Superior temporal gyrus (tissue), 1 donor: ENCODE measurements around the gene DPP6.
A peak's percentile ranks its signal among the peaks of the same experiment; 100 is the strongest.
"Not testable (repeated sequence)": the region's sequence is repeated elsewhere in the genome, so short reads cannot be mapped to it uniquely, and the experiment has no call there.

ENCODE experiments used
- DNase-seq: peaks from one replicate; pipeline ENCODE4 v3.0.0-alpha.2; 2016; ENCODE audit errors: extremely low spot score

DPP6 gene

DNA sequence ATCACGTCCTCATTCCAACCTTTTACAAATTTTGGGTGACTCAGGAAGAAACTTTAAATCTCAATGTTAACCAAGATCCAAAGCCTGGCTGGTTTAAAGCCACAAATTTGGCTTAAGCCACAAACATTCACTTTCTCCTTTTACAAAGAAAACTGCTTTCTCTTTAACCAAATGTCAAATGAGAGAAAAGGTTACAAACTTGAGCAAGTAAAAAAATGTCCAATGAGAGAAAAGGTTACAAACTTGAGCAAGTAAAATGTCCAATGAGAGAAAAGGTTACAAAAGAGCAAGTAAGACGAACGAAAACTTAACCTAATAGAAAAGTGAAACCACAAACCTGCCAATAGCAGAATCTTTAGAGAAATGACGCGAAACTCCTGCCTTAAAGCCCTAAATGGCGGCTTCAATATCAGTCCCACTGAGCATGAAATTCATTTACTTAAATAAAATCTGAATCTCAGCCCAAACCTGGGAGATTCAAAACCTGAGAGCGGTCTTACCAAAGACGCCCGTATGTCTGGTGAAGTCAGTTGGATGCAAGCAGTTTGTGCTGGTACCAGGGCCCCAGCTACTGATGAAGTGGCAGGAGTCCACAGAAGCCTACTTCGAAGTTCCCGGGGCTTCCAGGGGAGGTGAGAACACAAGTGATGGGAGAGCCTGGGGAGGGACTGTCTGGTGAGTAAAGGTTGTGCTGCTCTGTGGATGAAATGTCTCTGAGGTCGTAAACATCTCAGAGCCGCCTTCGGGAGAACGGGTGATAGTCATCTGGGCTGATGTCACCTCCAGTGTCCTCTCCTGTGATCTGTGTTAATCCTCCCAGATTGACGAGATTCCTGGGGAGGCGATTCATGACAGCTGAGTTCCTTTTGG, 876.2 kb downstream of the DPP6 start:
- peak; percentile 91 for DNase-seq

DNA sequence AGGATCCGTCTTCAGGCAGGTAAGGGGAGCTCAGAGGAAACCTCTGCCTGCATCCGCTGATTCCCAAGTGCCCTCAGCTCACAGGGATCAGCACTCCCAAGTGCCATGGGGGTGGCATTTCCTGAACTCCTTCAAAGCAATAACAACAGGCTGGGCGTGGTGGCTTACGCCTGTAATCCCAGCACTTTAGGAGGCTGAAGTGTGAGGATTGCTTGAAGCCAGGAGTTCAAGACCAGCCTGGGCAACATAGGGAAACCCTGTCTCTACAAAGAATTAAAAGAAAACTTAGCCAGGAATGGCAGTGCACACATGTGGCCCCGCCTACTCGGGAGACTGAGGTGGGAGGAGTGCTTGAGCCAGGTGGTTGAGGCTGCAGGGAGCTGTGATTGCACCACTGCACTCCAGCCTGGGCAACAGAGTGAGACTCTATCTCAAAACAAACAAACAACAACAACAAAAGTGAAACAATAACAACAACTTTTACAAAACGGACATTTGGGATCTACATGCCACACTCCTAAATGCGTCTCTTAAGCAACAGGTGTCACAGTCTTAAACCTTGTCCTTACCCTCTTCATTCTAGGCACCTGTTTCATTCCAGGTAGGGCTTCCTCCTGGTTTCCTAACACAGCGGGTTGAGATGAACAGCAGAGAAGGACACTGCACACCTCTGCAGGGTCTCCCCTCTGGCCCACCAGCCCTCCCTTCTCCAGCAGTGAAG, 877.0 kb downstream of the DPP6 start:
- DNase-seq, result no peak

- DNase-seq, result no peak
Measured at GRCh38 chr7:154931906-154932305, 879.7 kb downstream of the DPP6 start.

DNA sequence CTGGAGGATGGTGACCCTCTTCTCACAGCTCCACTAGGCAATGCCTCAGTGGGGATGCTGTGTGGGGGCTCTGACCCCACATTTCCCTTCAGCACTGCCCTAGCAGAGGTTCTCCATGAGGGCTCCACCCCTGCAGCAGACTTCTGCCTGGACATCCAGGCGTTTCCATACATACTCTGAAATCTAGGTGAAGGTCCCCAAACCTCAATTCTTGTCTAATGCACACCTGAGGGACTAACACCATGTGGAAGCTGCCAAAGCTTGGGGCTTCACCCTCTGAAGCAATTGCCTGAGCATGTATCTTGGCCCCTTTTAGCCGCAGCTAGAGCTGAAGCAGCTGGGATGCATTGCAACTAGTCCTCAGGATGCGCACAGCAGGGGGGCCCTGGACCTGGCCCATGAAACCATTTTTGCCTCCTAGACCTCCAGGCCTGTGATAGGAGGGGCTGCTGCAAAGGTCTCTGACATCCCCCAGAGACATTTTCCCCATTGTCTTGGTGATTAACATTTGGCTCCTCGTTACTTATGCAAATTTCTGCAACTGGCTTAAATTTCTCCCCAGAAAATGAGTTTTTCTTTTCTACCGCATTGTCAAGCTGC, 882.3 kb downstream of the DPP6 start:
- DNase-seq, result not testable (repeated sequence)

GRCh38 chr7:154937837-154938236, 885.6 kb downstream of the DPP6 start:
- DNase-seq, result no peak

DNA sequence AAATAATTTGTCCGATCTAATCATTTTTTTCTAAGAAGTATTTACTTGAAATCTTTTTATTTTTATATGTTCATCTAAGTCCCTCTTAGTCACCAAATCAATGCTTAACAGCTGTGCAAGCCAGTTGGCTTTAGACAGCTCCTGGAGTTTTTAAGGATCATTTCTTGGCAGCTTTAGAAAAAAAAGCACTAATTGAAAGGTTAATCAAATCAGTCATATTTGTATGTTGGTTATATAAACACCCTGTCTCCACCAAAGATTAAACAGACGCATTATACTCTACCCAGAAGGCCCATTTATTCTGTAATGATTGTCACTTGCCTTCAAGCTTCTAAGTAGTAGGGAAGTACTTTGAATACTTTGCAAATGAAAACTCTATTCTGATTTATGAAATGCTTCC, 890.5 kb downstream of the DPP6 start:
- no peak for DNase-seq
